RWPE2 (cell line): ENCODE data around the gene SLC16A10.
"Not testable (repeated sequence)": the region's sequence is repeated elsewhere in the genome, so short reads cannot be mapped to it uniquely, and the experiment has no call there.

Experiments used
- ATAC-seq: fragments of 200-7000 bp; cut with Tn5 transposase; 3 replicates; pipeline ENCODE4 v1.9.1; 2021; ENCODE audit warnings: low read depth
- DNase-seq: peaks from one replicate; pipeline ENCODE4 v3.0.0-alpha.2; 2020; ENCODE audit warnings: low spot score
- H3K27ac ChIP-seq: fragments of 450-650 bp; 2 replicates; pipeline ENCODE4 v1.5.1; 2017; ENCODE audit warnings: mild to moderate bottlenecking; ENCODE audit not compliant: poor library complexity, severe bottlenecking
- H3K27me3 ChIP-seq: fragments of 250-450 bp; sonication (Bioruptor Pico); 2 replicates; pipeline ENCODE4 v1.5.1; 2021; ENCODE audit warnings: mild to moderate bottlenecking, moderate library complexity; ENCODE audit not compliant: insufficient read depth, poor library complexity, severe bottlenecking
- H3K36me3 ChIP-seq: fragments of 250-450 bp; sonication (Bioruptor Pico); 2 replicates; pipeline ENCODE4 v1.5.1; 2020; ENCODE audit warnings: low read depth, mild to moderate bottlenecking, moderate library complexity
- H3K4me1 ChIP-seq: fragments of 250-450 bp; sonication (Bioruptor Pico); 2 replicates; pipeline ENCODE4 v1.5.1; 2021; ENCODE audit warnings: mild to moderate bottlenecking, moderate library complexity; ENCODE audit not compliant: insufficient read depth, poor library complexity, severe bottlenecking
- H3K4me3 ChIP-seq: fragments of 250-450 bp; sonication (Bioruptor Pico); 2 replicates; pipeline ENCODE4 v1.5.1; 2021; ENCODE audit warnings: mild to moderate bottlenecking, moderate library complexity; ENCODE audit not compliant: severe bottlenecking
- H3K9me3 ChIP-seq: fragments of 250-450 bp; sonication (Bioruptor Pico); 2 replicates; pipeline ENCODE4 v1.5.1; 2021; ENCODE audit warnings: mild to moderate bottlenecking, moderate library complexity; ENCODE audit not compliant: severe bottlenecking
- CTCF ChIP-seq: fragments of 450-650 bp; IDR thresholded peaks from one replicate; pipeline ENCODE4 v1.5.1; 2017; ENCODE audit warnings: mild to moderate bottlenecking, moderate library complexity; ENCODE audit not compliant: poor library complexity, severe bottlenecking

SLC16A10 gene

GRCh38 chr6:111129013-111129412 lies 41.7 kb downstream of the SLC16A10 start:
- DNase-seq (no peak), ATAC-seq (no peak)
- Histone ChIP-seq H3K4me3 (no peak overlapping the region), H3K4me1 (no peaks in the 10 kb centered on the region), H3K27ac (no peak overlapping the region), H3K9me3 (no peaks in the 10 kb centered on the region), H3K36me3 (no peaks in the 10 kb centered on the region), H3K27me3 (no peaks in the 10 kb centered on the region)
- TF ChIP-seq CTCF = no peak

- H3K9me3 ChIP-seq, H3K4me3 ChIP-seq, H3K27me3 ChIP-seq, H3K36me3 ChIP-seq, H3K27ac ChIP-seq, ATAC-seq, DNase-seq, H3K4me1 ChIP-seq: not testable (repeated sequence)
Observed at GRCh38 chr6:111131018-111131417, 43.7 kb downstream of the SLC16A10 start.

- DNase-seq, H3K27ac ChIP-seq, H3K36me3 ChIP-seq, H3K4me3 ChIP-seq, H3K27me3 ChIP-seq, H3K4me1 ChIP-seq, H3K9me3 ChIP-seq, ATAC-seq: not testable (repeated sequence)
Observed at GRCh38 chr6:111132669-111133068, 45.4 kb downstream of the SLC16A10 start.

- not testable (repeated sequence) for H3K4me3 ChIP-seq, H3K4me1 ChIP-seq, H3K9me3 ChIP-seq, H3K27me3 ChIP-seq, ATAC-seq, DNase-seq, H3K27ac ChIP-seq, H3K36me3 ChIP-seq
Observed at GRCh38 chr6:111134236-111134869, 47.0 kb downstream of the SLC16A10 start.

- H3K9me3 ChIP-seq, DNase-seq, H3K4me3 ChIP-seq, ATAC-seq, H3K4me1 ChIP-seq, H3K36me3 ChIP-seq, H3K27ac ChIP-seq, H3K27me3 ChIP-seq: not testable (repeated sequence)
Observed at GRCh38 chr6:111137489-111138093, 50.3 kb downstream of the SLC16A10 start.

- Histone ChIP-seq H3K36me3 (no peaks in the 10 kb centered on the region), H3K9me3 (no peaks in the 10 kb centered on the region), H3K4me3 (no peak overlapping the region), H3K27me3 (no peaks in the 10 kb centered on the region), H3K27ac (no peak overlapping the region), H3K4me1 (peaks cover 2% of the 10 kb centered on the region)
- no peak for DNase-seq
- no peak for TF ChIP-seq CTCF
- ATAC-seq = no peak
Observed at GRCh38 chr6:111147440-111147839, 60.1 kb downstream of the SLC16A10 start.

- no peaks in the 10 kb centered on the region for H3K27me3 ChIP-seq
- no peak overlapping the region for H3K27ac ChIP-seq
- no peaks in the 10 kb centered on the region for H3K36me3 ChIP-seq
- no peak overlapping the region for H3K4me3 ChIP-seq
- DNase-seq (no peak), ATAC-seq (no peak)
- H3K4me1 ChIP-seq = peaks cover 2% of the 10 kb centered on the region
- no peak for TF ChIP-seq CTCF
- H3K9me3 ChIP-seq = no peaks in the 10 kb centered on the region
Observed at GRCh38 chr6:111148110-111148509, 60.8 kb downstream of the SLC16A10 start.
